HG02884 (cell line): ENCODE data around the gene ACAN.

ENCODE experiments used
- ATAC-seq: cut with Tn5 transposase; IDR thresholded peaks from one replicate; pipeline ENCODE4 v1.9.1; 2021; ENCODE audit warnings: mild to moderate bottlenecking, moderate library complexity; ENCODE audit not compliant: unreplicated experiment

Gene ACAN

DNA sequence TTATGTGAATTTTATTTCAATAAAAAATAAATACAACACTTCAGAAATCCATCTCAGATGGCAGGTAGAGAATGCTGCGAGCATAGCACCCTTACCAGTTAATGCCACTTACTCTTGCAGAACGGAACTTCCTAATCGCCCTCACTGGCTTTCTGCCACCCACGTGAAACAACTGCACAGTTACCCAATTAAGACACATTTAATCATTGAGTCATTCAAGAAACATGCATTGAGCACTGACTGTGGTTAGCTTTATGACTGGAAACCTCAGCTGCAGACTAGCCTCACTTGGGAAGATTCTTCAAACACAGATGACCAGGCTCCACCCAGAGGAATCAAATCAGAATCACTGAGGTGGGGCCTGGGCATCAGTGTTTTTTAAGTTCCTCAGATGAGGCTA is 115.5 kb downstream of the ACAN start:
- ATAC-seq, result no peak

- ATAC-seq, result no peak
These were observed 117.1 kb downstream of the ACAN start for GRCh38 chr15:88920186-88920891.

GRCh38 chr15:88920892-88921435 is 117.7 kb downstream of the ACAN start:
- peak; percentile 90 for ATAC-seq
